ENCODE data around the gene APOBEC3B.
A peak's percentile ranks its signal among the peaks of the same experiment; 100 is the strongest.
"Not testable (repeated sequence)": the region's sequence is repeated elsewhere in the genome, so short reads cannot be mapped to it uniquely, and the experiment has no call there.

APOBEC3B gene

GRCh38 chr22:38981992-38982927 is at the start of gene APOBEC3B:
Gene APOBEC3B (plus strand): TSS chr22:38982347. CDS start chr22:38982454, 107 bp downstream.
- peak; percentile 77 for DNase-seq

DNA sequence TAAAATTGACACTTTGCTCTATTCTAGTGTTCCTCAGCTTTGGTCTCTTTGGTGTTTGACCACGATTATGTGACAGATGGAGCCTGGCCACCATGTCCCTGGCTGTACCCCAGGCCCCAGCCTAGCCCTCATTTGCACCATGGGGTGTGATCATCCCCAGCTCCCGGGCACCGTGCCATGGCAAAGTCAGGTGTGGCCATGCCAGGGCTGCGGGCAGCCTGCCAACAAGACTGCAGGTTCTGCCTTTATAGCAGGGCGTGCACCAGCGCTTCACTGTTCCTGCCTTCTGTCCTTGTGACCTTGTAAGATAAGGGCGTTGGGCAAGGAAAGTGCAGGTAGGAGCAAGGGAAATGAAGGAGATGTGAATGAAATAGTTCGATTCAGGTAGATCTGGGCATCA is 47.1 kb upstream of the APOBEC3B start:
- no peak for DNase-seq

- no peak for DNase-seq
Observed at GRCh38 chr22:38935616-38936015, 46.5 kb upstream of the APOBEC3B start.

- no peak for DNase-seq
Observed at GRCh38 chr22:38936562-38936961, 45.6 kb upstream of the APOBEC3B start.

DNA sequence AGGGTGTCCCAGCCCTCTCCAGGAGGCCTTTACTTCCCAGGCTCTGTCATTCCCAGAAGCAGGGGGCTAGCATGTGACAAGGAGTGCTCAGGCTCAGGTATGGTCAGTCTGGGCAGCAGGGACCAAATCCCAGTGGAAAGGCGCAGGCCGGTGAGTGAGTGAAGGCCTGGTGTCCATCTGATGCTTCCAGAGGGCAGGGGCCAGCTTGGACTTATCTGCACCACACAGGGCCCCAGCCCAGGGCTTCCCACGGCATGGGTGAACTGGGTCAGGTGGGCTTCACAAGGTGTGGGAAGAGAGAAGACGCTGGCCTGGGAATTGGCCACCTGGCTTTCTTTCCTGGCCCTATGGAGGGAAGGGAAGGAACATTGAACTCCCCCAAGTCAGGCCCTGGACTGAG is 45.1 kb upstream of the APOBEC3B start:
- no peak for DNase-seq

- no peak for DNase-seq
Observed at GRCh38 chr22:38937541-38937940, 44.6 kb upstream of the APOBEC3B start.

DNA sequence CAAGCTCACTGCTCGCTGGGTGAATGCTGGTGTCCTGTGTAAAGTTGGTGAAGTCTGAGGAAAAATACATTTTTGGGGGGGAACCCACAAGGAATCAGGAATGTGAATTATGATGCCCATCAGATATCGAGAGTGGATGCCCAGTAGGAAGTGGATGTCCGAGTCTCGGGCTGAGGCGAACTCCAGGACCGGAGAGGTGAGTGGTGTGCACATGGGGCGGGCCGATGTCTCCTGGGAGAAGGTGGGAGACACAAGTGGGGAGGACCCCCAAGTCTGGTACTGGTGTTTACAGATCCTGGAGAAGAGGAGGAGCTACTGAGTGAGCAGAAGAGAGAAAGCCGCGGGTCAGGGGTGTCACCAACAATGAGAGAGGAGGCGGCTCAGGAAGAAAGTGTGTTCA is 43.9 kb upstream of the APOBEC3B start:
- no peak for DNase-seq

DNA sequence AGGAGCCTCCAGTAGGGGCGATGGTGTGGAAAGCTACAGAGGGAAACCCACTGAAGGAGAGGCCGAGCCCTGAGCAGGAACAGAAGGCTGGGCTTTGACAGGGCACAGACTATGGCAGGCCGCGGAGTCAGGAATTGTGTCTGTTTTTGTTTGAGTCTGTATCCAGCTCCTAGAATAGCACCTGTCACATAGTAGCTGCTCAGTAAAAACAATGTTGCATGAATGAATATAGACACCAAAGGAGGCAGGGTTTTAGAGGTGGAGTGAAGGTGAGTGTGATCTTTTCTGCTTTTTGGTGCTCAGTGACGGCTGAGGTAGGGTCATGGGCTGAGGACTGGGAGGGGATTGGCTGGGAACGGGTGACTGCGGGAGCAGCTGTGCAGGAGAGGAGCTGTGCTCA is 43.2 kb upstream of the APOBEC3B start:
- no peak for DNase-seq

DNA sequence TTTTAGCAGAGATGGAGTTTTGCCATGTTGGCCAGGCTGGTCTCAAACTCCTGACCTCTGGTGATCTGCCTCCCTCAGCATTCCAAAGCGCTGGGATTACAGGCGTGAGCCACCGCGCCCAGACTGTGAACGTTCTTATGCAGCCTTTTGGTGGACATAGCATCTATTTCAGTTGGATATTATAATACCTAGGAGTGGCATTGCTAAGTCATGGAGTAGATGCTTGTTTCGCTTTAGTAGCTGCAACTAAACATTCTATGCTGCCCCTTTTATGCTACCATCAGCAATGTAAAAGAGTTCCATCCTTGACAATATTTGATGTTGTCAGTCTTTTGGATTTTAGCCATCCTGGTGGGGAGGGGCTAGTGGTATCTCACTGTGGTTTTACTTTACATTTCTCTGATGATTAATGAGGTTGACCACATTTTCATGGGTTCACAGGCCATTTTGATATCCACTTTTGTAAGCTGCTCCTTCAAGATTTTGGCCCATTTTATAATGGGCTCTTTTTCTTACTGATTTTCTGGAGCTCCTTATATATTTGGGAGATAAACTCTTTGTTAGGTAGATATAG is 41.2 kb upstream of the APOBEC3B start:
- no peak for DNase-seq

DNA sequence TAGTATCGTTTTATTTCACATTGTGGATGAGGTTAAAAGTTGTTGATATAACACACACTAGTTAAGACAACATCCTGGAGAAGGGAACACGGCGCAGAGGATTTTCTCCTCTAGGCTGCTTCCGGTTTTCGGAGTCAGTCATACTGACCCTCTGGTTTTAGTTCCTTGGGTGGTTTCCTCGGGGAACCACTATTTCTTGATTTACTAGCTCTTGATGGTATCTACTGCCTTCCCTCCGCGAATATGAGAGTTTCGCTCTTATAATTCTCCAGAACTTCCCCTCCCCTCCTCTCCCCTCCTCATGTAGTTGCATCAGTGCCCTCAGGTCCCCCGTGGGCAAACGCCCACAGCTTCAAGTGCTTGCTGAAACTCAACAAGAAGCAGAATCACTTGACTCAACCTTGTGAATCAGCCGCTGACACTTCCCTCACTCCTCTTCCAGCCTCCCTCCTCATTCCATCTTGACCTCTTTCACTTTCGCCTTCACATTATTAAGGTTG is 40.6 kb upstream of the APOBEC3B start:
- no peak for DNase-seq

DNA sequence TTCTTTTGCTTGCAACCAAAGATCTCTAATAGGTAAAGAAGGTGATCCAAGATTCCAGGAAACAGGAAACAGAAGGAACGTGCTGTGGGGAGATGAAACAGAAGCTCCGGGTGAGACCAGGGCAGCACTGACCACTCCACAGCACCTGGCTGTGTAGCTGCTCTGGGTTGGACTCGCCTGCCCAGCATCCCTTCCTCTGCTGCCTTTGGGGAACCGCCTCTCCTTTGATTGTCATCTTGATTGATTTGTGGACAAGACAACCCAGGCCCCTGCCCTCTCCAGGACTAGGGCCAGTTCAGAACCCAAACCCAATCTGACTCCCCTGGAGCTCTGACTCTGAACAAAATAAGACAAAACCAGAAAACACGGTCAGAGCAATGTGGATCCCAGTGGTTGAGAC is 39.4 kb upstream of the APOBEC3B start:
- no peak for DNase-seq

- no peak for DNase-seq
Observed at GRCh38 chr22:38943201-38943600, 38.9 kb upstream of the APOBEC3B start.

- DNase-seq, result no peak
Observed at GRCh38 chr22:38943882-38944281, 38.3 kb upstream of the APOBEC3B start.

- no peak for DNase-seq
Observed at GRCh38 chr22:38944653-38945052, 37.5 kb upstream of the APOBEC3B start.

DNA sequence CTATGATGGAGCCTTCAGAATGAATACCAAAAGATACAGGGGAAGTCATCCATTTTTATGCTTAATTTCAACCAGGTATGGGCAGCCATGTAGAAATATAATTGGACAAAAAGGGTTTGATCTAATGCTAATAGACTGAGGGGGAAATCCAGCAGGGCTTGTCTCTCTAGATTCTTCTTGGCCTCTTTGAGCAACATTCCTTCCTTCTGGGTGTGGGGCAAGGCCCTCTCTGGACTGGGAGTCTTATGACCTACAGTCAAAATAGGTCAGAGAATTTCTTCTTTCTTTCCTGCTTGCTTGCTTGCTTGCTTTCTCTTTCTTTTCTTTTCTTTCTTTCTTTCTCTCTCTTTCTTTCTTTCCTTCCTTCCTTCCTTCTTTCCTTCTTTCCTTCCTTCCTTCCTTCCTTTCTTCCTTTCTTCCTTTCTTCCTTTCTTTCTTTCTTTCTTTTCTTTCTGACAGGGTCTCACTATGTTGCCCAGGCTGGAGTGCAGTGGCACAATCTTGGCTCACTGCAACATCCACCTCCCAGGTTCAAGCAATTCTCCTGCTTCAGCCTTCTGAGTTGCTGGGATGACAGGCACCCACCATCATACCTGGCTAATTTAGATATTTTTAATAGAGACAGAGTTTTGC is 36.3 kb upstream of the APOBEC3B start:
- not testable (repeated sequence) for DNase-seq

GRCh38 chr22:38946771-38947170 is 35.4 kb upstream of the APOBEC3B start:
- DNase-seq, result no peak

DNA sequence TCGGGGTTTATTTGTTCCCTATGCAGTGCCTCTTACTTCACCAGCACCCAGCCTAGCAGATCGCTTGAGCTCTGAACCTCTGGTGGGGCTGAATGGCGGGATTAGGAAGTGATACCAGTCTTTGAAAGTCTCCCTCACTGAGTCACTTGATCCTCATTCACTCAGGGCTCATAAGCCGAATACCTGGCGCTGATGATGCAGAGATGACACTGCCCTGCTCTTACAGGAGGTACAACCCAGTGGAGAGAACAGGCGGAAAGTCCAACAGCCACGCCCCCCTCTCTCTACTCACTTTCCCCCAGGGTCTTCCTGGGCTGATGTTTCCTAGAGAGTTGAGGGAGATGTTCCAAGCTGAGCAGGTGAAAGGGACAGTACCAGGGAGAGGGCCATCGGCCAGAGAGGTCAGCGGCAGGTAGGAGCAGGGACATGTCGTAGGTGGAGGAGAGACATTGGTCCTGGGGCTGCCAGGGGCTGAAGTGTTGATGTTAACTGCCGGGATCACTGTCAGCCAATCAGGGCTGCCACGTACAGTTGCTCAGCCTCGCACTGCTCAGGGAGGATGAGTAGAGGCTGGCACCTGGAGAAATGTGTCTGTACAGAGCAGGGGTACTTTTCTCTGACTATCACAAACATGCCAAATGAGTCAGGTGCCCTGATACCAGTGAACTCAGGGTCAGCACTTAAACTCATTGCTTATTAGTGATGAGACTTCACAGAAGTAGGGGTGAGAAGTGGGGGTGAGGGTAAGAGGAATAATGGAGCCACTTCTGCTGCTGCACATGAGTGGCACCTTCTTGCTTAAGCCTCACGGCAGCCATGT is 34.6 kb upstream of the APOBEC3B start:
- DNase-seq, result no peak

DNA sequence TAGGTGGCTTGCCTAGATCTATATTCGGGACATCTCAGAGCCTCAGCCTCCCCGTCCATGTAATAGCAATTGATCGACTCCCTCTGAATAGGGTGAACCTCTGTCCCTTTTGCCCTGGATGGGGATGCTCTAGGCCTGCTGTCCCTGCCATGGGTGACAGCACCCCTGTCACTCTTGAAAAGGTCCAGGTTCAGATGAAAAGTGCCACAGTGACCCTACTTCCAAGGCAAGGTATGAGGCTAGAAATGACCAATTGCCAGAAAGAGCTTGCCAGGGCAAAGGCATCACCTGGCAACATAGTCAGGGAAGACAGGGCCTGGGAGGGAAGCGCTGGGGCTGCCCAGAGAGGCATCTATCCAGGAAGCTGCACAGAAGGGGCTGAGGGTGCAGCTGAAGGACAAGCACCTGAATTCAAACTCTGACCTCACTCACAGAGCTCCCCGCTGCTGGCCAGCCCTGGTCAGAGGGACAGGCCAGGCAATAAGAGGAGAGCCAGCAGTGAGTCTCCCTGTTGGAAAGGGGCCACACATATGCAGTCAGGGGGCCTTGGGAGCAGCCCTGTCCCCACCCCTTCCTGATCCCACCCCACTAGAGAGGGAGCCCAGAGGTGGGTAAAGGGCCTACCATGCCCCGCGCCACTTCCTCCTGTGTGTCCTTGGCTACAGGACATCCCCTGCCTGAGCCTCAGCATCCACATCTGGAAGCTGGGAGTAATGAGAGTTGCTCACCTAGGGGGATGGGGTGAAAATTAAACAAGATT is 33.8 kb upstream of the APOBEC3B start:
- DNase-seq, result no peak

GRCh38 chr22:38949889-38950405 is 32.2 kb upstream of the APOBEC3B start:
- no peak for DNase-seq

DNA sequence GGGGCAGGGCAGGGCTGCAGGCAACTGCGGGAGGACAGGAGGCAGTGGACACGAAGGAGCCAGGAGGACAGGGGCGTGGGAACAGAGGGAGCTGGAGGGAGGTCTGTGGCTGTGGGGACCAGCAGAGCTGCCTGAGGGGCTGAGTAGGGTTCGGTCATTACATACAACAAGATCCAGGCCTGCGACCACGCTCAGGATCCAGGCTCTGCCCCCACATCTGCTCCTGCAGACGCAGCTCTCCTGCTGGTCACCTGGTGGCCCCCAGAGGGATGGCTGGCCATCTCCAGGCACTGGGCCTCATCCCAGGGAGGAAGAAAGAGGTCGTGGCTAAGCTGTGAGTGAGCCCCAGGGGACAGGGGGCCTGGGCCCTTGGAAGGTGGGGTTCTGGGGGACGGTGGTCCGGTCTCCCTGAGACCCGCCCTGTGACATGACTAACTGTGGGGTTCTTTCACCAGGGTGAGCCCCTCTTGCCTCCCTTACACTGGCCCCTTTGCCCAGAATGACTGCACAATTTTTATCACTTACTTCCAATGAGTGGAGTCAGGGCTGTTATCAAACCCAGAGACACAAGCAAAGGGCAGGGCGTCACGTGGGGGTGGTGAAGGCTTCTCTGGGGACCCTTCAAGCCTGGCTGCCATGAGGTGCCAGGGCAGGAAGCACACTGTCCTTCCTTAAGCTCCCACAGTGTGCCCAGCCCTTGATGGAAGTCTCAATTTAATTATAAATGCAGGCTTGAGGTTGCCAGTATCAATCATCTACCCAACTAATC is 31.4 kb upstream of the APOBEC3B start:
- no peak for DNase-seq

DNA sequence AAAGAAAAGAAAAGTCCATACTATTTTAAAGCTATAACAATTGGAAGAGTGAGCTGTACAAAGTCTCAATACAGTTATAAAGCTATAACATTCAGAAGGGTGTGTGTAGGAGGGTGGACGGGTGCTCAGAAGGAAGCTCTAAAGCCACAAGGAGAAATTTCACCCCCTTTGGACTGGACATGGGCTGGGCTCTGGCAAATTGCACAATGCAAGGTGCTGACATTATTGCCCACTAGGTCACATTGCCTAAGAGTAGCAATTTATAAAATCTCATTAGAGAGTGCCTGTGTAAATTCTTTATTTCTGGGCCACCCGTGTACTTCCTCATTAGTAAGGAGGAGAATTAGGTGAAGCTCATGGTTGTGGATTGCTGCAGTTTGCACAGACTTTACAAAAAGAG is 30.4 kb upstream of the APOBEC3B start:
- no peak for DNase-seq

All from HCEC 1CT (cell line).